GM21390 (cell line): ENCODE data around the gene SLC9A1.

Experiments used
- ATAC-seq: cut with Tn5 transposase; IDR thresholded peaks from one replicate; pipeline ENCODE4 v1.9.1; 2021; ENCODE audit not compliant: unreplicated experiment

SLC9A1 gene

DNA sequence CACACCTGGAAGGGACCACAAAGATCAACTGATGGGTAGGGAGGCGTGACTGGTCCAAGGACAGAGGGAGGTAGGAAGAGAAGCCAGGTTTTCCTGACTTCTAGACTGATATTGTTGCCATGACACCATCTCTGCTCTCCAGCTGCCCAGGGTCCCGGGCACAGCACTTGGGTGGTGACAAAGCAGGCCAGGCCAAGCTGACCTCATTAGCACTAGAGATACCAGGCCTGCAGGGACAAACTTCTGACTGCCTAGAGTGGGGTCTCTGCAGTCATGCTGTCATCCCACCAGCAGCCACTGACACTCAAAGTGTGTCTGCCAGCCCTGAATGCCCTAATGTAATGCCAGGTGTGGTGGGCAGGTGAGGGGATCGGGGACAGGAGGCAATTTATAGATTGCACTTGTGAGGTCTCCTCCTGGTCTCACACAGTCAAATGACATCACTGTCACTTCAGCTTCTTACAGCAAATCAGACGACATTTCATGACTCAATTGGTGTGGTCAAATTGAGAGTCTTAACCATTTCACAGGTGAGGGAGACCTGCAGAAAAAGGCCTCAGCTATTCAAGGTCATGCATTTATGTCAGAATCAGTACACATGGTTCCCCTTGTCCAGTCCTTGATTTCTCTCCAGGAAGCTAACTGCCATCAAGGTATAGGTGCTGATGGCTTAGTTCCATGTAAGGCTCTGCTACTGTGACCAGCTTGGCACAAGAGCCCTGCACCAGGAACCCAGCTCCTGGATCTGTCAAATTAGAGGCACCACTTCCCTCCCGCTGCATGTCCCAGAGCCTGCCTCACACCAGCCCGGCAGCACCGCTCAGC is 2.7 kb downstream of the SLC9A1 start:
- ATAC-seq, result no peak

DNA sequence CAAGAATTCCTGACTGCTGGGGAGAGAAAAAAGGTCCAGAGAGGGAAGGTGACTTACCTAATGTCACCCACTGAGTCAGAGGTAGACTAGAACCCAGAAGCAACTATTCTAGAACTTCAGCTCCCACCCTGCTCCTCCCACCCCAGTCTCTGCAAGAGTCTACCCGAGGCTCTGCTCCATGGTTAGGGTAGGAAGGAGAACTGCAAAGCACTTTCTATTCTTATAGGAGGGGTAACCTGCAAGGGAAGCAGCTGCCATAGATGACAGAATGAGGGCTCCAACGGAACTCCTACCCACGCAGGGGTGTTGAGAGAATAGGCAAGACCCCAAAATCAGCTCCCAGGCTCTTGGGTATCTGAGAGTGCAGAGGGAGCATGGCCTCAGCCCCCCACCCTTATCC is 4.3 kb downstream of the SLC9A1 start:
- ATAC-seq, result no peak

DNA sequence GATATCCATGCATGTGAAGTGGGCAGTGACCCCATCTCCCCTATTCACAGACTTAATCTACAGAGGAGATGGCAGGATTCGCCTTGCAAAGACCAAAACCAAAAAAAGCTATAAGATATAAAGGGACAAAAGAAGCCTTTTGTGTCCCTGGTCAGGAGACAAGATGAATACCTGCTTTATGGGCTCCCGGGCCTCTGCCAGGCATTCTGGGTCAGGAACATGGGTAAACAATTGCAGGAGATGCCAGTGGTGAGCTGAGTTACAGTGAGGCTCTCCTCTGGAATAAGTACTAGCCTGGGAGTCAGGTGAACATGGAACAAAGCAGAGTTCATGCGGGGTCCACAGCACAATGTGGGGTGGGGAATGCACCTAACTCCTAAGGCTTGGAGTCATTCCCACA is 4.7 kb downstream of the SLC9A1 start:
- ATAC-seq, result no peak

DNA sequence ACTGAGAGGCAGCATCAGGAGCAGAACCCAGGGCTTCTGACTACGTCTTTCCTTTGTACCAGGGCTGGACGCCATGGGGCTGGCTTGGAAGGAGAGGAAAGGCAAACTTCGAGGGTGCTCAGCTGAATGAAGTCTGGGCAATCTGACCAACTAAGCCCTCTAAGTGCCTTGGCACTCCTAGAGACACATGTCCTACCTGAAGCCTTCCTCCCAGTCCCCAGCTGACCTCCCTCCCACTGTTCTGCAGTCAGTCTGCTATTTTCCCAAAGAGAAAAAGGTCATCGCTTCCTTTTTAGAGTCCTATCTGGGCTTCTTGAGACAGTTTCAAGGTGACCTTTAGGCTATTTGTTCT is 5.2 kb downstream of the SLC9A1 start:
- no peak for ATAC-seq

DNA sequence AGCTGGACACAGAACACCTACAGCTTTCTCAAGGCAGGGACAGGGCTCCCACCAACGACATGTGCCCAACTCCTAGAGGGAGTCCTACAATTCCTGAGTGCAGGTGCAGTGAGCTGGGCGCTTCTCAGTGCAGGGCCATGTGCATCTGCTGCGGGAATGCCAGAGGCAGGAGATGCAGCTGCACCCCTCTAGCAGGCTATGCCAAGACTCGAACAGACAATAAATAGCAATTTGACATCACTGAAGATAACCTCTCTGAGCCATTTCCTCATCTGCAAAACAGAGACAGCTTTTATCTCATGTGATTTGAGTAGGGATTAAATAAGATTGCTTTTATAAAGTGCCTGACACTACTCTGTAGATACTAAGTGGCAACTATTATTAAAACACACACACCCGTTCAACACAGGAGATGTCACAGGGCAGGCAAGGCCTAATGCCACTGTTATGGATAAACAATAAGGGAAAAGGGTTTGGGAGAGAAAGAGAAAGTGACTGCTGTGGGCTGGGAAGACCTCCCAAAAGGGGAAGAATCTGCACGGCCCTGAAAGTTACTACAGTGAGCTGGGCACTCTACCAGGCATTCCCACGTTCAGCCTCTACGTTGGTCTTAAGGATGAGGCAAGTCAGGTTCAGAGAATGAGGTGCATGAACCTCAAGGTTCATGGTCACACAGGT is 5.7 kb downstream of the SLC9A1 start:
- no peak for ATAC-seq

DNA sequence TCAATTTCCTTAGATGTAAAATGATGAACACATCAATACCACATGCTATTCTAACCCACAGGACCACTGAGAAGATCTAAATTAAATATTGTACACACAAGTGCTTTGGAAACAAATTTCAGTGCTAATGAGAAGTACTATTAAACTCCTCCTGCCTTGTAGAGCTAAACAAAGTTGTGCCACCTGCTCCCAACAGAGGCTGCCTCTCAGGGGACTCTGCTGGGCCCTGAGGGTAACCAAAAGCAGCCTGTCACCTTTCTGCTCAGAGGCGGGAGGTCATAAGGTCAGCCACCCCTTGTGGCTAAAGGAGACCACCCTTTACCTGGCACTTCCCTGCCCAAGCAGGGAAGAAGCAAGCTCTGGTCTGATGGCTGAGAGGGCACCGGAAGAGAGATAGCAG is 6.3 kb downstream of the SLC9A1 start:
- ATAC-seq, result no peak

DNA sequence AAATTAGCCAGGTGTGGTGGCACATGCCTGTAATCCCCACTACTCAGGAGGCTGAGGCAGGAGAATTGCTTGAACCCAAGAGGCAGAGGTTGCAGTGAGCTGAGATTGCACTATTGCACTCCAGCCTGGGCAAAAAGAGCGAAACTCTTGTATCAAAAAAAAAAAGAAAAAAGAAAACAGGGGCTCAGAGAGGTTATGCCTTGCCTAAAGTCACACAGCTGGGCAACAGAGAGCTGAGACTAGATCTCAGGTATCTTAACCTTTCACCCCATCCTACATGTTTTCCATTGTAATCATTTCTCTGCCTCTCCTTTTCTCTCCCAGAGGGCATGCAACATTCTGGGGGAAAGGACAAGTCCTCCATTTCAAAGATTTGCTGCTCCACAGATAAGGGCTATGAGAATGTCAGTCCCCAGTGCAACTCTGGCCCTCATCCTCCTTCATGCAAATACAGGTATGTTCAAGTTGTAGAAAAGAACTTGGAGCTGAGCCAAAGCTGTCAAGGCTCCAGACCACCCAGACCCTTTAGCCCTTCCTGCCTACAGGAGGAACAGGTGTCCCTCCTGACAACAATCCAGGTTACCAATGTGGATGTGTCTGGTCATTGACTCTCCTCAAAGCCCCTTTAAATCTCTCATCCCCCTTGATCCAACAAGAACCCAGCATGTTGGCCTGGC is 6.9 kb downstream of the SLC9A1 start:
- ATAC-seq, result no peak

DNA sequence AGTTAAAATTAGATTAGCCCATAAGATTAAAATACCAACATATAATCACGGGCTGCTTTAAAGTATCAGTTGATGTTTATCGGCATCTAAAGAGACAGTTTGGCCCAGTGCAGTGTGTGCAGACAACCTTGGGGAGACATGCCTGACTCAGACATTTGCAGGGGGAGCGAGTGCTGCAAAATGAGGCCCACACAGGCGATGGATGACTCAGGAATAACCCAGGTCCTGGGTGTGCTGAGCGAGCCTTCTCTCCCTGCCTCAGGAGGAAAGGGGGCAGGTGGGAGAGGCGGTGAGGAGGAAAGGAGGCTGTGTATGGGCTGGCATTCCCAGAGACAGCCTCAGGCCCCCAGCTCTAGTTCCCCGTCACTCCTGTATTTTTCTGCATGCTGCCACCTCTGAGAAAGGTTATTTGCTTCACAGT is 9.0 kb downstream of the SLC9A1 start:
- ATAC-seq, result no peak

DNA sequence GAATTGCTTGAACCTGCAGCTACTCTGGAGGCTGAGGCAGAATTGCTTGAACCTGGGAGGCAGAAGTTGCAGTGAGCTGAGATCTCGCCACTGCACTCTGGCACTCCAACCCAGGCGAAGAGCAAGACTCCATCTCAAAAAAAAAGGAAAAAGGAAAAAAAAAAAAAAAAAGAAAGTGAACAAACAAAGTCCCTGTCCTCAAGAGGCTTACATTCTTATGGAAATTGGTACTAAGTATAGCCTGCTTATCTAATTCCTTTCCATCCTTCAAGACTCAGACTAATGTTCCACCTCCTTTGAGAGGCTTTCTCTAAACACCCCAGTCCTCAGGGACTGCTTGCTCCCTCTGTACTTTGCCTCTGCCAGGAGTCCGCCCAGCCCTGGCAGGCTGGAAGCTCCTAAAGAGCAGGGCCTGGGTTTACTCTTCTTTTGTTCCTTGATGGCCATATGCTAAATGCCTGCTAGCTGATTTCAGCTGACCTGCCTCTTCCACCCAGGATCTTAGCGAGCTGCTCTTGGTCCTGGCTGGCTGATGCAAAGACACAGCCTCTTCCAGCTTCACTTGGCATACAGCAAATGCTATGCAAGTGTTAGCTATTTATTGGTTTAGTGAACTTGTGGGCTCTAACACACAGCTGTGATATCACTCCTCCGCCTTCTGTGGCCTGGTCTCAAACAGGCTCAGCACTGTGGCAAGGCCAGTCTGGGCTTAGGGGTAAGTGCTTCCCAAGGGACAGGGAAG is 9.8 kb downstream of the SLC9A1 start:
- no peak for ATAC-seq

DNA sequence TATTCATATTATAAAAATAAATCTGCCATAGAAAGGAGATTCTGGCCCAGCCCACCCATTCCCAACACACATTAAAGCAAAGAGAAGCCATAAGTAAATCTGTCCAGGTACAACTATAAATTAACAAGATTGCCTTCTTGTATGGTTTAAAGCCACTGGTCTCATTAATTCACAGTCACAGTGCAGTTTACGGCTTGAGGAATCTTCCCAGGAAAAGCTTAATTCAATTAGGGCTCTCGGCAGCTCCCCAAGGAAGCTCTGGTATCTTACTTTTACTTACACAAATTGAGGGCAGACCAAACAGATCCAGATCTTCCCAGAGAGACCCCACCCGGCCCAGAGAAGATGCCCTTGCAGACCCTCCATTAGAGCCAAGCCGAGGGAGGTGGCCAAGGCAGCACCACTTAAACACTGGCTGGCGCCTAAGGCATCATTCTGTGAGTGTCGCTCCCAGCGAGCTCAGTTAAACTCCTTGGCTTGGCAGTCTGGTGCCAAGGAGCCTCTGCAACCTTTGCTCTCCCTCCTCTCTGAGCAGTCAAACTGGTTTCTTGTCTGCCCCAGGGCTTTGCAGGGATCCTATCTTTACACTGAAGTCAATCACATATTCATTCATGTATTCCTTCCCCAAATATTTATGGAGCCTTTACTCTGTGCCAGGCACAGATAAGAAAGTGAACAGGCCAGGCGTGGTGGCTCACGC is 10.7 kb downstream of the SLC9A1 start:
- no peak for ATAC-seq

DNA sequence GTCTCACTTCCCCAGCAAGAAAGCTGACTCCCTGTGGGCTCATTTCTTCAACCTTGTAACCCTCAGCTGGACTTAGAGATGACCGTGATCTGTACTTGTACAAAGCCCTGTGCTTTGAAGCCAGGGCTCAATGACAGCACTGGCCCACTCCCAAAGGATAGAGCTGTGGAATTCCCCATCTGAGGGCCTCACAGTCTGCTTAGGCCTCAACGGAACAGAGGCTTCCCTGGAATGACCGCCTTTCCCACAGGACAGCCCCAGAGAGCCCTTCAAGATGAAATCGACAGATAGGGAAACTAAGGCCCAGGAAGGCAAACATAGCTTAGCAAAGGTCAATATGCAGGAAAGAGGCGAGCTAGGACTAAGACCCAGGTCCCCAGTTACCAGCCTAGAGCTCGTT is 11.5 kb downstream of the SLC9A1 start:
- ATAC-seq, result no peak

DNA sequence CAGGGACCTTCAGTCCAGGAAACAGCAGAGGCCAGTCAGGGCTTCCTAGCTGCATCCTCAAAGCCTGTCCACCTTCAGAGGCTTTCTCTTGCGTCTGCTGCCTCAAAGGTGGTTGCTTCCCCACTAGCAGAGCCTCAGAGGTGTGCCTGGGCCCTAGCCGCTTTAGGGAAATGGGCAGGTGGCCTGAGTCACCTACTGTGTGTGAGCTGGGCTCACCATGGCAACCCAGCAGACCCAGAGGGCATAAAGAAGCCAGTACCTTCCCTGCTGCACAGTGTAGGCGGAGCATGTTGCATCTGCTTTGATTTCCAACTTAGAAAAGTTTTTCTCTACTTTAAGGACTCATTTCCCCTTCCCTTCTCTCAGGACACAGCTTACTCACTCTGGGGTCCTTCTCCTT is 12.5 kb downstream of the SLC9A1 start:
- ATAC-seq, result no peak

DNA sequence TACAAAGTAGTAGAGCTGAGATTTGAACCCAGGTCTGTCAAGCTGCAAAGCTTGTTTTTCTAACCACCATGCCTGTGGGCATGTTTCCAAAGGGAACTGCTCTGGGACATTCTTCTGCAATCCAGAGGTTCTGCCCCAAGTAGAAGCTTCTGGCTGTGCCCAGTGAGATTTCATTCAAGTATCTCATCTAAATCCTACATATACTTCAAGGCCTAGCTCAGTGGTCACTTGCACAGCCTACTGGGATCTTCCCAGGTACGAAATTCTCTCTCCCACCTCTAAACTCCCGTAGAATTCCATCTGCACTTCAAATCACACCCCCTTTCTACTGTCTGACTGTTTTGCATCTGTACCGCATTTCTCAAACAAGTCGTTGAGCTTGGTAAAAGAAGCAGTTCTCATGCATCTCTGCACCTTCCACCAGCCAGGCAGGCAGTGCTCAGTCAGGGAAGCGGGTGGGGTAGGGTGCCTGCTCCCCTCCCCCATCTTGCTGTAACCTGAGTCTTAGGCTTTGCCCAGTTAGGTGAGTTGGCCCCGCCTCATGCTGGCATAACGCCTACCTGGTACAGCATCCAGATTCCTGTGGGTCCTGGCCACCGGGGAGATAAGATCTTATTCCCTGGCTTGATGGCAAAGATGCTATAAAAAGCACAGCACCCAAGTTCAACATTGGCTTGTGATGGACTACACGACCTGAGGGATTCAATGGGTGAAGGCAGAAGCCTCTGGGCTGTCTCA is 13.5 kb downstream of the SLC9A1 start:
- ATAC-seq, result no peak

DNA sequence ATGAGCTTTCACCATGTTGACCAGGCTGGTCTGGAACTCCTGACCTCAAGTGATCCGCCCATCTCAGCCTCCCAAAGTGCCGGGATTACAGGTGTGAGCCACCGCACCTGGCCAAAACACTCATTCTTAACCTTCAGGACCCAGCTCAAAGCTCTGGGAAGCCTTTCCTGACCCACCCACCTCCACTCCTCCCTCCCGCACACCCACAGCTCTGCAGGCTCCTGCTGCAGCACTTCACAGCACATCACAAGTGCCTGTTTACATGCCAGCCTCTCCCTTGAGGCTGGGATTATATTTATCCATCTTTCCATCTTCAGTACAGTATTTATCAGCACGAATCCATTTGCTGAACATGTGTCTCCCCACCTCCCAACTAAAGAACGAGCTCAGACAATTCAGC is 14.9 kb downstream of the SLC9A1 start:
- no peak for ATAC-seq

DNA sequence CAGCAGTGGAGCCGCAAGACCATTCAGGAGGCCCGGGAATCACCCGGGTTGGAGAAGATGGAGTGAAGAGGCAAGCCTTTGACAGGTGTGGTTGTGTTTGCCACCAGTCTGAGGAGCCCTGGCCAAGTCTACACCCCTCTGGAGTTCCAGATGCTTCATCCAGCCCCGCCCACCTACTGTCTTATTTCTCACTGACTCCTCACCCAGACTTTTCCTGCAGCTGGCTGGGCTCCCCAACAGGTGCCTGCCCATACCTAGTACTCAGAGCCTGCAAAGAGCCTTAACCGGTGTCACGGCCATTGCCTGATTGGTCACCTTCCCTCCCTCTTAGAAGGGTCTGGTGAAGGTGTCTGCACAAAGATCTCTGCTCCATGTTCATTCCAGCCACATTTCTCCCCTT is 16.0 kb downstream of the SLC9A1 start:
- ATAC-seq, result no peak

DNA sequence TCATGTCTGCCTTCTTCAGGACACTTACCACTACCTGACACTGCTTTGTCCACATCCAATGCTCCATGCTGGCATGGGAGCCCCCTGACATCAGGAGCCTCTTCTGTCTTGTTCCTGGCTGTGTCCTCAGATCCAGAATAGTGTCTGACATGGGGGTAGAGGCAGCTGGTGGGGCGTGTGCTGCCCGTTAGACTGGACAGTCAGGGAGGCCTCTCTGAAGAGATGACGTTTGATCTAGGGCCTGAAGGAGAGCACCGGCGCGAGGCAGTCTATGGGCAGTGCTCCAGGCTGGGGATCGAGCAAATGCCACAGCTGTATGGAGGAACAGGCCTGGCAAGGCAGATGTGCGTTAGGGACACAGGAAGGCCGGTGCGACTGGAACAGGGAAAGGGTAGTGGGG is 16.6 kb downstream of the SLC9A1 start:
- ATAC-seq, result no peak

DNA sequence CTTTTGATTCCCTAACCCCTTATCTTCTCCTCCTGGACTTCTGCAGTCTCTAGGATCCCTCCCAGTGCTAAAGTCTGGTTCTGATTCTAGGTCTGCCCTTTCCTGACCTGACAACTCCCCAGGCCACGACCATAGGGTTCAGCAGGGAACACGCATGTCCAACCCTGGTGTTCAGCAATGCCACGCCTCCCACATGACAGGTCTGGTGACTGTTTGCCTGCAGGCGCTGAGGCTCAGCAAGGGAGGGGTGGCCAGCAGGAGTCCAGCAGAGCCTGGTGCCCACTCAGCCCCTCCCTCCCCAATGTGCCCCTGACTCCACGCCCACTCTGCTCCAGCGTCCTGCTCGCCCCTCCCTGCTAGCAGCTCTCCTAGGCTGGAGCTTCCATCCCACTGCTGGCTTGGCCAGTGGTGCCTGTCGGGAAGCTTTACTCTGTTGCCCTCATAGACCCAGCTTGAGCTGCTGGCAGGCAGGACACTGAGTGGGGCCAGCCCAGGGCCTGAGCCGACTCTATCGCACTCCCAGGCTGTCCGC is 17.3 kb downstream of the SLC9A1 start:
- no peak for ATAC-seq

DNA sequence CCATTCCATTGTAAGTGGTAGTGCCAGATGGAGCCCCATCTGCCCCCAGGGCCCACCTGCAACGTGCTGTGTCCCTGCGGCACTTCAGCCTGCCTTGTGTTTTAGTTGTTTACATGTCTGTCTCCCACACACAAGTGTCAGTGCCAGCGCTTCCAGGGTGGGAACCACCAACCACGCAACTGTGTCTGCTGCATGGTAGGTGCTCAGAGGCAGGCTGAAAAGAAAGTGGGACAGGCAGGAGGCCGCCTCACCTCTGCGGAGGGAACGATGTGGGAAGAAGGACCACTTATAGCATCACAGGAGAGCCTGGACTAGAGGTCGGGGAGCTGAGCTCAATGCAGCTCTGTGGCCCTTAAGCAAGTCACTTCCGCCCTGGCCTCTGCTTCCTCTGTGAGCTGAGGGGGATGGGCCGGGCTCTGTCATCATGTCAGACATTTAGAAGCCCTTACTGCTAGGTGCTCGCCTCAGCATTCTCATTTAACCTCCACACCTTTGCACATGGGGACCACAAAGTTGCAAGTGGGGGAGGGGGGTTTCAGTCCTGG is 17.9 kb downstream of the SLC9A1 start:
- ATAC-seq, result no peak

DNA sequence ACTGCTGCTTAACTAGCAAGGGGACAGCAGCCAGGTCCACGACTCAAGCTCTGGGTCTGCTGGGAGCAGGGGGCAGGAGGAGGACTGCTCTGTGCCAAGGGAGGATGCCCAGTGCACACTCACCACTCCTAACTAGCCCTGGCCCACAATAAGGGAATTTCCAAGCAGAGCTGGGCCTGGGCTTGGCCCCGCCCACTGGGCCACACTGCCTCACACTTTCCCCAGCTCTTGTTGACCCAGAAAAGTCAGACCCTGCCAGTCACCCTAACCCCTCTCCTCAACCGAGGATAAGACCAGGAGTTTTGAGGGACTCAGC is 18.7 kb downstream of the SLC9A1 start:
- no peak for ATAC-seq
